Choroid plexus epithelial cell (primary cell): ENCODE data around the gene TTLL5.
"Not testable (repeated sequence)": the region's sequence is repeated elsewhere in the genome, so short reads cannot be mapped to it uniquely, and the experiment has no call there.

ENCODE experiments used
- DNase-seq: peaks from one replicate; pipeline ENCODE4 v3.0.0-alpha.2; 2010; ENCODE audit warnings: low read depth
- H3K4me3 ChIP-seq: 2 replicates; pipeline ENCODE4 v1.5.1; 2011; ENCODE audit warnings: low read depth, mild to moderate bottlenecking, control low read depth, low read length, moderate library complexity
- TF ChIP-seq, protein P1 (sequence below): conservative IDR thresholded peaks from 2 replicates; pipeline ENCODE4 v1.5.1; 2011; ENCODE audit warnings: low read depth, mild to moderate bottlenecking, control low read depth, inconsistent platforms, low read length, moderate library complexity

Gene TTLL5

DNA sequence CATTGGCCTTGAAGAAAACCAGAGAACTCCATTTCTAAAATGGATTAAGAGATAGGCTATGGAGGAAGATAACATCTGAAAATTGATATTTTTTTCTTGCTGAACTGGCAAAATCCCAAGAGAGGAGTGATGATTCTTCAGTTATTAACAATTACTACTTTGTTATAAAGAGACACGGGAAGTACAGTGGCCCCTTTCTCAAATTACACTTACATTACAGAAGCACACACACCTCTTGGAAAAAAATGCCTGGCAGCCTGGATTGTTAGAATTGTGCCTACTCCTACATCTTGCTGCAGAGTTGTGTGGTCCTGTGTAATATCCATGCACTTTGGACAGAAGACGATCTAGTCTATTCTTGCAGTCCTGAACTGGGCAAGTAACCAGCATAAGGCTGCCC, 249.0 kb downstream of the TTLL5 start:
- DNase-seq = no peak
- TF ChIP-seq, protein P1, sequence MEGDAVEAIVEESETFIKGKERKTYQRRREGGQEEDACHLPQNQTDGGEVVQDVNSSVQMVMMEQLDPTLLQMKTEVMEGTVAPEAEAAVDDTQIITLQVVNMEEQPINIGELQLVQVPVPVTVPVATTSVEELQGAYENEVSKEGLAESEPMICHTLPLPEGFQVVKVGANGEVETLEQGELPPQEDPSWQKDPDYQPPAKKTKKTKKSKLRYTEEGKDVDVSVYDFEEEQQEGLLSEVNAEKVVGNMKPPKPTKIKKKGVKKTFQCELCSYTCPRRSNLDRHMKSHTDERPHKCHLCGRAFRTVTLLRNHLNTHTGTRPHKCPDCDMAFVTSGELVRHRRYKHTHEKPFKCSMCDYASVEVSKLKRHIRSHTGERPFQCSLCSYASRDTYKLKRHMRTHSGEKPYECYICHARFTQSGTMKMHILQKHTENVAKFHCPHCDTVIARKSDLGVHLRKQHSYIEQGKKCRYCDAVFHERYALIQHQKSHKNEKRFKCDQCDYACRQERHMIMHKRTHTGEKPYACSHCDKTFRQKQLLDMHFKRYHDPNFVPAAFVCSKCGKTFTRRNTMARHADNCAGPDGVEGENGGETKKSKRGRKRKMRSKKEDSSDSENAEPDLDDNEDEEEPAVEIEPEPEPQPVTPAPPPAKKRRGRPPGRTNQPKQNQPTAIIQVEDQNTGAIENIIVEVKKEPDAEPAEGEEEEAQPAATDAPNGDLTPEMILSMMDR = no peak
- H3K4me3 ChIP-seq = no peak overlapping the region

GRCh38 chr14:75911883-75912282, 250.8 kb downstream of the TTLL5 start:
- TF ChIP-seq, protein P1 = no peak
- no peak overlapping the region for H3K4me3 ChIP-seq
- DNase-seq = peak; percentile 67

DNA sequence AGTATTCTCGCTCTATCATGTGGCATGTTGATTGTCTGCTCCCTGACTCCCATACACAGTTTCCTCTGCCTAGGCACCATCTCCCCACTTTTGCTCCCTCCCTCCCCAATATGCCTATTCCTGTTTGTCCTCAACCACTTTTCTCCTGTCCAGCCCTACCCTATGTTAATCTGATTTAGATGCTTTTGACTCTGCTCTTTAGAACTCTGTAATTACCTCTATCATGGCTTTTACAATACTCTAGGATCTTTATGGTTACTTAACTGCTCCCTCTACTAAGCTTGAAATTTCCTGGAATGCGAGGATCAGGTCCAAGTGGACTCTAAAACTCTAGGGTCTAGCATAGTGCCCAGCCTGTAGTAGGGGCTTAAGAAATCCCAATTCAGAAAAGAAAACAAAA, 252.1 kb downstream of the TTLL5 start:
- no peak for DNase-seq
- TF ChIP-seq, protein P1 = no peak

DNA sequence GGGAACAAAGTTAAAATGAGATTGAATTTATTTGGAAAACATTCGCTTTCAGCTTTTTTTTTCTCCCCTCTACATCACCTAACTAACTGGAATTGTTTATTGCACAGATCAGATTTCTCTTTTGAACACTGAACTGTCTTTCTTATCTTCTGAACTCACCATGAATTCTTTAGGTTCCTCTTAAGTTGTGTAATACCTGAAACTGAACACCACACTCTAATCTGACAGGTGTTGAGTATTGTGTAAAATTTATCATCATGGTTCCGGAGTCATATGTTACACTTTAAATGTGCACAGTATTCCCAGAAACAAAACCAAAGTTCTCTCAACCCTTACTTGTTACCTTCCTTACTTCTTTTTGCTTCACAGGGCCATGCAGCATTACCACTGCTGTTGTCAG, 254.0 kb downstream of the TTLL5 start:
- DNase-seq = peak; percentile 23
- H3K4me3 ChIP-seq = no peak overlapping the region
- TF ChIP-seq, protein P1 = no peak

More for the DNA sequence above, 252.1 kb downstream of the TTLL5 start:
- H3K4me3 ChIP-seq = no peak overlapping the region

DNA sequence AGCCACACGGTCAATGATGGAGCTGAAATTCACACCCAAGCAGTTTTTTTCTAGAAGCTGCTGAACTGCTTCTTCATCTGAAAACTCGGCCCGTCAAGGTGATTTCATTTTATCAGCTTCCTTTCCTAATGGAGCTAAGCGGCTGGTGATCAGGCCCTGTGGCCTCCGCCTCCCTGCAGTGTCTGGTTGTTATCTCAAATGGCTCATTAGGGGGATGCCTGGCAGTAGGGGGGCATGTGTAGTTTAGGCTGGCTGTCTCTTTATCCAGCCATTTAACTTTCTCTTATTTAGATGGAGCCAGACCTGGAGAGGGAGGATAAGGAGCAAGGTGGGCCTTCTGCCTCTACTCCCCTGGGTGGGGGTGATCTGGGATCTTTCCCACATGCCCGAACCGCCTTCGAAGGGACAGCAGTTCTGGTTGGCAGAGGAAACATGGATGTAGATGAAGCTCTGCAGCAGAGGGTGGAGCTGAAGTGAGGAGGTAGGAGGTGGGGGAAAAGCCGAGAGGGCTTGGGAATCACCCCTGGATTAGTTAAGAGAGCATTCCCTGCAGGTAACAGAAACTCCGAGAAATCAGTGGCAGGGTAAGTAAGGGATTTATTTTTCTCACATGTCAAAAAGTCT, 256.4 kb downstream of the TTLL5 start:
- no peak overlapping the region for H3K4me3 ChIP-seq
- DNase-seq = no peak
- TF ChIP-seq, protein P1 = no peak

DNA sequence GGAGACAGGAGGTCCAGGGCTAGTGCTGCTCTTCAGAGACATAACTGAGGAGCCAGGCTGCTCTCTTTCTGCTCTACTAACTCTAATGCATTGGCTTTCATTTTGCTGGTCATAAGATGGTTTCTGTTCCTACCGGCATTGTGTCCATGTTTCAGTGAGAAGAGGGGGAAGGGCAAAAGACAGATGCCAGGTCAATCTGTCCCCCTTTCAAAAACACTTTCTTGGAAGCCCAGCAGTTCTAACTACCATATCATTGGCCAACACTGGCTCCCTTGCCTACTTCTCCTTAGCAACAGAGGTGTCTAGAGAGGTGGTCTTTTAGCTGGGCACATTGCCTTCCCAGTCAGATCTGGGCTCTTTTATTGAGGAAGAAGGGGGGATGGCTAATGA, 256.9 kb downstream of the TTLL5 start:
- TF ChIP-seq, protein P1 = no peak
- DNase-seq = no peak
- H3K4me3 ChIP-seq = no peak overlapping the region

DNA sequence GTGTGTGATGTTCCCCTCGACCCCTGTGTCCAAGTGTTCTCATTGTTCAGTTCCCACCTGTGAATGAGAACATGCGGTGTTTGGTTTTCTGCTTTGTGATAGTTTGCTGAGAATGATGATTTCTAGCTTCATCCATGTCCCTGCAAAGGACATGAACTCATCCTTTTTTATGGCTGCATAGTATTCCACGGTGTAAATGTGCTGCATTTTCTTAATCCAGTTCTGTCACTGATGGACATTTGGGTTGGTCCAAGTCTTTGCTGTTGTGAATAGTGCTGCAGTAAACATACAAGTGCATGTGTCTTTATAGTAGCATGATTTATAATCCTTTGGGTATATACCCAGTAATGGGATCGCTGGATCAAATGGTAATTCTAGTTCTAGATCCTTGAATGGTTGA, 259.4 kb downstream of the TTLL5 start:
- H3K4me3 ChIP-seq, DNase-seq: not testable (repeated sequence)

GRCh38 chr14:75925141-75925840, 264.2 kb downstream of the TTLL5 start:
- not testable (repeated sequence) for H3K4me3 ChIP-seq, DNase-seq
